GM12878 (cell line): Measurements from ENCODE around the gene CLBA1. TPM values are rescaled to one million over a fixed set of nuclear protein-coding genes. Genes with fewer than 3 reads are reported as not detected.

Source experiments
- ATAC-seq: fragments of 200-7000 bp; cut with Tn5 transposase; 3 replicates; pipeline ENCODE4 v1.9.1; 2020; ENCODE audit warnings: mild to moderate bottlenecking, moderate library complexity
- BruUV-seq: library from RNA; stranded (reverse); fragments of 400-500 nt; replicated peaks from 2 replicates; lab custom pipeline; 2021; lab: Mats Ljungman, UMichigan
- CTCF ChIA-PET: fragments of 300-600 bp; sonication (Branson Sonifier 250); formaldehyde crosslinking; extraction: SDS; loops from one replicate; lab custom pipeline; 2021; ENCODE audit warnings: inconsistent platforms; lab: Yijun Ruan, JAX
- POLR2A ChIA-PET: fragments of 350-600 bp; formaldehyde crosslinking; extraction: SDS; loops from one replicate; lab custom pipeline; 2021; ENCODE audit warnings: inconsistent platforms; lab: Charles Lee
- RAD21 ChIA-PET: fragments of 300-600 bp; sonication (Branson Sonifier 250); formaldehyde crosslinking; loops from one replicate; lab custom pipeline; 2023; ENCODE audit warnings: antibody characterized with exemption; ENCODE audit not compliant: unreplicated experiment; lab: Charles Lee
- SMC1A ChIA-PET: fragments of 300-600 bp; sonication (Branson Sonifier 250); formaldehyde crosslinking; loops from one replicate; lab custom pipeline; 2023; ENCODE audit not compliant: unreplicated experiment, uncharacterized antibody; lab: Charles Lee
- DNase-seq: peaks from one replicate; pipeline ENCODE4 v3.0.0-alpha.2; 2011; ENCODE audit warnings: low read depth, low spot score
- FAIRE-seq: peaks from 3 replicates; lab custom pipeline; 2011; peaks lifted over from hg19 to GRCh38; lab: Jason Lieb, UNC
- H2AFZ ChIP-seq: 2 replicates; pipeline ENCODE4 v1.6.0; 2011; ENCODE audit warnings: low read depth, low read length, control low read depth; ENCODE audit not compliant: control insufficient read depth
- H3K27ac ChIP-seq: 2 replicates; pipeline ENCODE4 v1.5.1; 2011; ENCODE audit warnings: control low read depth; ENCODE audit not compliant: control insufficient read depth, insufficient read depth
- H3K27me3 ChIP-seq, 2 experiments: replicated peaks in 1 of 2; 2 replicates each; pipeline versions ENCODE4 v1.6.0 to v1.6.1; 2011; ENCODE audit warnings: low read length in 1 of 2; ENCODE audit not compliant: control insufficient read depth in 2 of 2, insufficient read depth in 2 of 2
- H3K36me3 ChIP-seq, 2 experiments: 2 replicates each; pipeline ENCODE4 v1.5.1; 2011; ENCODE audit warnings: low read length in 1 of 2; ENCODE audit not compliant: control insufficient read depth in 2 of 2, insufficient read depth in 2 of 2
- H3K4me1 ChIP-seq: 2 replicates; pipeline ENCODE4 v1.6.1; 2011; ENCODE audit warnings: mild to moderate bottlenecking, low read length, moderate library complexity, mixed read lengths; ENCODE audit not compliant: control insufficient read depth, insufficient read depth
- H3K4me2 ChIP-seq: 2 replicates; pipeline ENCODE4 v1.6.0; 2011; ENCODE audit warnings: control low read depth; ENCODE audit not compliant: control insufficient read depth, insufficient read depth
- H3K4me3 ChIP-seq: fragments of 200-600 bp; sonication (generic); 2 replicates; pipeline ENCODE4 v1.5.1; 2016
- H3K79me2 ChIP-seq: 2 replicates; pipeline ENCODE4 v1.6.0; 2011; ENCODE audit warnings: low read length; ENCODE audit not compliant: control insufficient read depth, insufficient read depth
- H3K9ac ChIP-seq: 2 replicates; pipeline ENCODE4 v1.8.0; 2011; ENCODE audit warnings: low read length, control low read depth, mixed read lengths; ENCODE audit not compliant: control insufficient read depth, insufficient read depth
- H3K9me3 ChIP-seq: replicated peaks from 3 replicates; pipeline ENCODE4 v1.5.1; 2011; ENCODE audit warnings: mild to moderate bottlenecking, low read length; ENCODE audit not compliant: control insufficient read depth, insufficient read depth
- H4K20me1 ChIP-seq: 2 replicates; pipeline ENCODE4 v1.6.0; 2011; ENCODE audit not compliant: control insufficient read depth, insufficient read depth
- CBX3 ChIP-seq: fragments of 200-600 bp; sonication (generic); IDR thresholded peaks from 2 replicates; pipeline ENCODE4 v1.6.1; 2016; ENCODE audit warnings: low read depth, borderline replicate concordance
- EGR1 ChIP-seq, 2 experiments: IDR thresholded peaks; 1 replicate in 1 of 2; 2 replicates in 1 of 2; pipeline ENCODE4 v1.6.1; 2011 to 2012; ENCODE audit warnings: low read depth in 2 of 2, low read length in 2 of 2, borderline replicate concordance in 1 of 2, mild to moderate bottlenecking in 1 of 2, moderate library complexity in 1 of 2
- IKZF2 ChIP-seq, 2 experiments: fragments of 450-650 bp; IDR thresholded peaks; 2 replicates each; pipeline ENCODE4 v1.6.1; 2017; ENCODE audit warnings: mild to moderate bottlenecking in 2 of 2, moderate library complexity in 2 of 2
- MYB ChIP-seq: fragments of 150-350 bp; IDR thresholded peaks from 2 replicates; pipeline ENCODE4 v1.6.1; 2014; ENCODE audit warnings: mild to moderate bottlenecking, low read depth, low read length, borderline replicate concordance
- NFIC ChIP-seq: IDR thresholded peaks from 2 replicates; pipeline ENCODE4 v1.6.1; 2012; ENCODE audit warnings: low read depth, mild to moderate bottlenecking, inconsistent platforms, low read length, moderate library complexity
- NFYA ChIP-seq: IDR thresholded peaks from 2 replicates; pipeline ENCODE4 v1.6.1; 2011; ENCODE audit warnings: low read depth, mild to moderate bottlenecking, low read length, improper control_type of control experiment, borderline replicate concordance
- PAX5 ChIP-seq: IDR thresholded peaks from 2 replicates; pipeline ENCODE4 v1.6.1; 2011; ENCODE audit warnings: low read depth, low read length, borderline replicate concordance
- POLR2A ChIP-seq: IDR thresholded peaks from 2 replicates; pipeline ENCODE4 v1.6.1; 2011; ENCODE audit warnings: low read depth, mild to moderate bottlenecking, low read length
- RFX5 ChIP-seq: IDR thresholded peaks from 2 replicates; pipeline ENCODE4 v1.6.1; 2011; ENCODE audit warnings: low read depth, low read length, improper control_type of control experiment
- SUZ12 ChIP-seq: fragments of 200-600 bp; sonication (generic); IDR thresholded peaks from one replicate; pipeline ENCODE4 v1.6.1; 2018; ENCODE audit warnings: antibody characterized with exemption, mild to moderate bottlenecking; ENCODE audit not compliant: unreplicated experiment
- TCF3 ChIP-seq: IDR thresholded peaks from 2 replicates; pipeline ENCODE4 v1.6.1; 2012; ENCODE audit warnings: low read depth, mild to moderate bottlenecking, low read length, borderline replicate concordance; ENCODE audit not compliant: insufficient read depth
- WRNIP1 ChIP-seq: IDR thresholded peaks from 2 replicates; pipeline ENCODE4 v1.6.1; 2011; ENCODE audit warnings: low read depth, low read length, improper control_type of control experiment, borderline replicate concordance
- YBX1 ChIP-seq: fragments of 450-650 bp; IDR thresholded peaks from 2 replicates; pipeline ENCODE4 v1.6.1; 2016; ENCODE audit warnings: antibody characterized with exemption
- ZZZ3 ChIP-seq: IDR thresholded peaks from 2 replicates; pipeline ENCODE4 v1.6.1; 2011; ENCODE audit warnings: low read depth; ENCODE audit not compliant: control insufficient read depth, insufficient read length
- WGBS: methylation state at CpG from one replicate; pipeline ENCODE4 v1.1.6; 2016; ENCODE audit warnings: low lambda C conversion rate; ENCODE audit not compliant: insufficient replicate concordance, insufficient coverage; ENCODE audit errors: missing lambda C conversion rate; 5-methylcytosine and 5-hydroxymethylcytosine counted together
- in situ Hi-C: fragments of 300-500 bp; cut with MboI; formaldehyde crosslinking; loops from 9 replicates; pipeline ENCODE4 v1.14.3; 2018; ENCODE audit warnings: mixed read lengths
- intact Hi-C: fragments of 100-400 bp; cut with micrococcal nuclease; formaldehyde crosslinking; loops from one replicate; pipeline ENCODE4 v1.14.2; 2022; ENCODE audit not compliant: unreplicated experiment
- polyA plus RNA-seq, 11 experiments: library from polyadenylated mRNA; depleted of rRNA in 4 of 11; unstranded in 6 of 11; stranded (reverse) in 5 of 11; fragments of >200 nt; fragmentation: Nextera tagmentation in 4 of 11; fragmentation: Illumina TruSeq in 1 of 11; extraction: Ambion mirVana in 4 of 11; extraction: Trizol in 1 of 11; gene quantifications; 1 replicate in 1 of 11; 2 replicates in 10 of 11; pipeline versions ENCODE4 v1.2.1 to v1.2.3, GENCODE V29; 2011 to 2016; ENCODE audit warnings: inconsistent platforms in 2 of 11, missing spikeins in 2 of 11, low read depth in 1 of 11
- total RNA-seq, 4 experiments: library from RNA; depleted of rRNA in 3 of 4; stranded (reverse); fragments of >200 nt in 3 of 4; fragmentation: Illumina TruSeq in 1 of 4; extraction: Trizol in 1 of 4; gene quantifications; 2 replicates each; pipeline versions ENCODE4 v1.2.1 to v1.2.3, GENCODE V29; 2013 to 2021

CLBA1 gene
- total and polyA plus RNA-seq, 10 of the 15 experiments (the other 5 are each of a cell fraction or from before 2014, with no cell fraction given), result 0.07 to 1.1 (median 0.62) TPM; not detected in 1

- H3K9me3 ChIP-seq, result no peaks in the 10 kb centered on the region
- H3K79me2 ChIP-seq, result no peaks in the 10 kb centered on the region
- no peak overlapping the region for H3K27ac ChIP-seq
- ChIA-PET SMC1A (no interaction called here), RAD21 (no interaction called here), CTCF (no interaction called here), POLR2A (no interaction called here)
- ATAC-seq (peak; percentile 12), DNase-seq (no peak), FAIRE-seq (no peak)
- no peaks in the 10 kb centered on the region for H4K20me1 ChIP-seq
- no peak overlapping the region for H3K4me2 ChIP-seq
- TF ChIP-seq CBX3 (no peak), PAX5 (peak; percentile 56; the same call in 1 of the 2 replicates)
- no TSS peak for BruUV-seq
- no peak overlapping the region for H3K9ac ChIP-seq
- H3K4me1 ChIP-seq, result no peaks in the 10 kb centered on the region
- WGBS, result 24% methylated on average over 21 of the region's 21 CpGs
- in situ Hi-C loops, result no loop called here
- H2AFZ ChIP-seq, result no peak overlapping the region
- H3K27me3 ChIP-seq, result peaks cover 3 to 7% of the 10 kb centered on the region in 2 experiments
- H3K4me3 ChIP-seq, result no peak overlapping the region
- intact Hi-C loops, result no loop called here
- no peaks in the 10 kb centered on the region for H3K36me3 ChIP-seq
These were observed 16.8 kb upstream of the CLBA1 start for GRCh38 chr14:104968541-104969401.

DNA sequence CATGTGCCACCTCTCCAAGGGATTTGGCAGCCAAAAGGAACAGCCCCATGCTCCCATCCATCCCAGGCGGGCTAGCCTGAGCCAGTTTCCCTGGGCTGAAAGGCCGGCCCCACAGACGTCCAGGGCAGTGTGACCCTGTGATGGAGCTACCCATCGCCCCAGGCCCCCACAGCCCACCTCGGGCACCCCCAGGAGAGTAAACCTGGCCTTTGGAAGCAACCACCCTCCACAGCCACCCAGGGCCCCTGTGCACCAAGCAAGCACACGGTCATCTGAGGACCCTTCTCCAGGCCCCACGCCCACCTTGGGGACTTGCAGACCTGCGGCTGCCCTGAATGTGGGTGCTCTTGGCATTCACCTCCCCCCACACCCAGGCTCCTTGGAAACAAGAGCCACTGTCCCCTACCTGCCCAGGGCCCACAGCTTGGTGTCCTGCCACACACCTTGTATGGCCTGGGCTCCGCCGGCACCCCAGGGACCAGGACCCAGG lies 15.8 kb upstream of the CLBA1 start:
- ChIA-PET CTCF (no interaction called here), SMC1A (no interaction called here), POLR2A (interaction anchor here (0.6 kb wide), 1 partner anchor 31 kb away, joined by 8 read pairs; no protein-coding TSS in a partner anchor), RAD21 (no interaction called here)
- no TSS peak for BruUV-seq
- Histone ChIP-seq H3K9ac (no peak overlapping the region), H3K4me2 (no peak overlapping the region), H4K20me1 (no peaks in the 10 kb centered on the region), H3K9me3 (no peaks in the 10 kb centered on the region), H3K27ac (no peak overlapping the region), H3K79me2 (no peaks in the 10 kb centered on the region), H2AFZ (no peak overlapping the region), H3K36me3 (no peaks in the 10 kb centered on the region), H3K4me1 (no peaks in the 10 kb centered on the region), H3K27me3 (peaks cover 3 to 7% of the 10 kb centered on the region in 2 experiments), H3K4me3 (no peak overlapping the region)
- ATAC-seq (no peak), DNase-seq (no peak), FAIRE-seq (no peak)
- in situ Hi-C loops, result no loop called here
- intact Hi-C loops, result loop anchor here (10.0 kb wide), 1 partner anchor 75 kb away; no protein-coding TSS in a partner anchor
- 27% methylated on average over 10 of the region's 10 CpGs for WGBS
- TF ChIP-seq POLR2A, result no peak
- no peak for TF ChIP-seq YBX1
- no peak for TF ChIP-seq NFIC
- TF ChIP-seq TCF3, result no peak
- no peak for TF ChIP-seq NFYA
- no peak for TF ChIP-seq RFX5
- TF ChIP-seq MYB, result no peak
- no peak for TF ChIP-seq IKZF2 (IDR thresholded peaks at IDR 0.05)
- no peak for TF ChIP-seq ZZZ3
- no peak for TF ChIP-seq SUZ12
- no peak for TF ChIP-seq EGR1 (IDR thresholded peaks at IDR 0.05; ENCODE audit: borderline replicate concordance in 1 of 2, low read depth in 2 of 2, low read length in 2 of 2)
- TF ChIP-seq WRNIP1, result no peak
- TF ChIP-seq, all 136 proteins: peak for 0
